ENCODE results near the gene RORB. TPM values are rescaled to one million over a fixed set of nuclear protein-coding genes. Genes with fewer than 3 reads are reported as not detected.
A peak's percentile ranks its signal among the peaks of the same experiment; 100 is the strongest.
"Not testable (repeated sequence)": the region's sequence is repeated elsewhere in the genome, so short reads cannot be mapped to it uniquely, and the experiment has no call there.

Gene RORB
- total and polyA plus RNA-seq, 11 donors = 0.53 to 10.2 (median 3.4) TPM

- no peaks in the 10 kb centered on the region for H3K9me3 ChIP-seq
- no peak for TF ChIP-seq CTCF (IDR thresholded peaks at IDR 0.05)
- no peak for TF ChIP-seq POLR2A (IDR thresholded peaks at IDR 0.05)
- 57 to 72% (median 60%) methylated on average over 2 of the region's 2 CpGs for WGBS, 4 donors
- no peak overlapping the region for H3K27ac ChIP-seq
- H3K36me3 ChIP-seq = no peaks in the 10 kb centered on the region
- intact Hi-C loops (cut with DNase I) = no loop called here
- no peak overlapping the region for H3K4me3 ChIP-seq
- H3K4me1 ChIP-seq = no peaks in the 10 kb centered on the region
- DNase-seq (no peak), ATAC-seq (no peak)
- no peaks in the 10 kb centered on the region for H3K27me3 ChIP-seq
Measured at GRCh38 chr9:74526215-74526614, 29.1 kb downstream of the RORB start.

- Histone ChIP-seq H3K27me3 (no peaks in the 10 kb centered on the region), H3K36me3 (no peaks in the 10 kb centered on the region), H3K4me1 (no peaks in the 10 kb centered on the region), H3K9me3 (no peaks in the 10 kb centered on the region), H3K27ac (no peak overlapping the region), H3K4me3 (no peak overlapping the region)
- ATAC-seq = peak in 1 of 4 donors; percentile 24
- no peak for DNase-seq
- intact Hi-C loops (cut with DNase I) = no loop called here
- TF ChIP-seq CTCF (IDR thresholded peaks at IDR 0.05) = no peak
- TF ChIP-seq POLR2A (IDR thresholded peaks at IDR 0.05) = no peak
- WGBS, 4 donors = 54 to 58% (median 57%) methylated on average over 5 of the region's 5 CpGs
Measured at GRCh38 chr9:74527718-74528117, 30.6 kb downstream of the RORB start.

- H3K4me1 ChIP-seq = no peaks in the 10 kb centered on the region
- H3K27ac ChIP-seq = no peak overlapping the region
- H3K4me3 ChIP-seq = no peak overlapping the region
- no peaks in the 10 kb centered on the region for H3K36me3 ChIP-seq
- H3K9me3 ChIP-seq = no peaks in the 10 kb centered on the region
- no peak for TF ChIP-seq POLR2A (IDR thresholded peaks at IDR 0.05)
- no peak for TF ChIP-seq CTCF (IDR thresholded peaks at IDR 0.05)
- ATAC-seq (no peak), DNase-seq (no peak)
- H3K27me3 ChIP-seq = no peaks in the 10 kb centered on the region
- WGBS, 4 donors = 51 to 64% (median 61%) methylated on average over 6 of the region's 6 CpGs
- intact Hi-C loops (cut with DNase I) = no loop called here
Measured at GRCh38 chr9:74528207-74528606, 31.1 kb downstream of the RORB start.

- ATAC-seq; H3K9me3 ChIP-seq; H3K36me3 ChIP-seq; H3K4me3 ChIP-seq; H3K4me1 ChIP-seq; H3K27me3 ChIP-seq; DNase-seq; intact Hi-C loops (cut with DNase I); H3K27ac ChIP-seq: not testable (repeated sequence)
- WGBS, 4 donors = 66 to 77% (median 70%) methylated on average over 8 of the region's 8 CpGs
Measured at GRCh38 chr9:74530458-74530857, 33.3 kb downstream of the RORB start.

- no peak overlapping the region for H3K4me3 ChIP-seq
- H3K9me3 ChIP-seq = no peaks in the 10 kb centered on the region
- no peaks in the 10 kb centered on the region for H3K4me1 ChIP-seq
- DNase-seq (no peak), ATAC-seq (no peak)
- TF ChIP-seq POLR2A (IDR thresholded peaks at IDR 0.05) = no peak
- no peak for TF ChIP-seq CTCF (IDR thresholded peaks at IDR 0.05)
- no peaks in the 10 kb centered on the region for H3K27me3 ChIP-seq
- no peaks in the 10 kb centered on the region for H3K36me3 ChIP-seq
- intact Hi-C loops (cut with DNase I) = no loop called here
- H3K27ac ChIP-seq = no peak overlapping the region
- 67 to 85% (median 76%) methylated on average over 1 of the region's 1 CpG for WGBS, 4 donors
Measured at GRCh38 chr9:74533253-74533652, 36.1 kb downstream of the RORB start.
